CD4-positive, alpha-beta T cell treated with Interleukin-17A for 4 hours (primary cell): Measurements from ENCODE around the gene RAB7B.

ENCODE experiments used
- DNase-seq: peaks from one replicate; pipeline ENCODE4 v3.0.0-alpha.2; 2020; ENCODE audit warnings: mixed read lengths

Gene RAB7B

DNA sequence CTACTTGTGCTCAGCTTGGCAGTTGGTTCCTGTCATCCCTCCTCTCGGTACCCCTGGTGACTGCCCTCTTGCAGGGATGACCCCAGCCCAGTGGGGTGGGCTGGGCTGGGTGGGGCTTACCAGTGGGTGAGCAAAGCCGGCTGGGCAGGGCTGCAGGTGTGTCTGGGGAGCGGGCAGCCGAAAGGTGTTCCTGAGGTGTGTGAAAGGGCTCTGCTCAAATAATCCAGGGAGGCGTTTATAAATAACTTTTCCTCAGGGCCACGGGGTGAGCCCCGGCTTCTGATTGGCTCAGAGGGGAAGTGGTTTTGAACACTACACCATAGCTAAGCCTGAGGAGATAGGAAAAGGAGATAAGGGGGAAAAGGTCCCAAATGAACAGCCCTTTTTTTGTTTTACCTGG is 60.0 kb downstream of the RAB7B start, which contains the start of gene SLC26A9:
SLC26A9 (minus strand) TSS at position 212 of the 400 bp plus-strand sequence. CDS start 7,636 bp downstream, outside the sequence.
- DNase-seq, result no peak

DNA sequence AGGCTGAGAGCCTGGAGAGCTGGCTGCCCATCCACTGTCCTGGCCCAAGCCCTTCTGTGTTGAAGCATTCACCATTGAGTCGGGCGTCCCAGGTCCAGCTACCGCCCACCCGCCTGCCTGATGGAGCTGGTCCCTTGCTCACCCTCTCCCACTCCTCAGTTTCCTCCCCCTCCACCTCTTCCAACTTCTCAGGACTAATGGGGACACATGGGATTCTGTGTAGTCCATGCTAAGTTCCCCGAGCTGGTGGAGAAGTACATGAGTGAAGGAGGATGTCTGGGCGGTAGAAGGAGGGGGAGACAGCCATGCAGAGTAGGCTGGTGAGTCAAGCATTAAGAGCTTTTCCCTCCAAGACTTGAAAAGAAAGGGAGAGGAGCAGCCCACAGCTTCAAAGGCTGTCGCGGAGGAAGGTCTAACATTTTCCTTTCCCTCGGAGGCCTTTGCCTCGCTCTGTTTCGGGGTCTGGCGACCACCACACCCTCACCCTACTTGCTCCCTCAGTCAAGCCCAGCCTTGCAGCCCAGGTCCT is 60.5 kb downstream of the RAB7B start:
- no peak for DNase-seq

DNA sequence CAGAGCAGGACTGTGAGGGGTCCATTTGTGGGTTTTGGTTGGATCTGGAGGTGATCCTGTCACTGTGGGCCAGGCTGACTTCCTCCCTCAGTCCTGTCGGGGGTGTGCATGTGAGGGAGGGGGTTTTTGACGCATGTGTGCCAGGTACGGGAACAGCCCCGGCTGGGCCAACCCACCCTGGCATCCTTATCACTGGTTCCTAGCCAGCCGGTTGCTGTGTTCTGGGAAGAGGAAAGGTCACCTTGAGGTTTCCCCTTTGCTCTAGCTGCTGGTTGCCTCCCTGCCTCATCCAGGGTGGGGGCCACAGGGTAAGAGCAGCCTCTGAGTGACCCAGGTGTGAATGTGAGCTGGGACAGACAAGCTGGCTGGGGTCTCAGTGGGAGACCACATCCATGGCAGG is 62.5 kb downstream of the RAB7B start:
- DNase-seq, result no peak

DNA sequence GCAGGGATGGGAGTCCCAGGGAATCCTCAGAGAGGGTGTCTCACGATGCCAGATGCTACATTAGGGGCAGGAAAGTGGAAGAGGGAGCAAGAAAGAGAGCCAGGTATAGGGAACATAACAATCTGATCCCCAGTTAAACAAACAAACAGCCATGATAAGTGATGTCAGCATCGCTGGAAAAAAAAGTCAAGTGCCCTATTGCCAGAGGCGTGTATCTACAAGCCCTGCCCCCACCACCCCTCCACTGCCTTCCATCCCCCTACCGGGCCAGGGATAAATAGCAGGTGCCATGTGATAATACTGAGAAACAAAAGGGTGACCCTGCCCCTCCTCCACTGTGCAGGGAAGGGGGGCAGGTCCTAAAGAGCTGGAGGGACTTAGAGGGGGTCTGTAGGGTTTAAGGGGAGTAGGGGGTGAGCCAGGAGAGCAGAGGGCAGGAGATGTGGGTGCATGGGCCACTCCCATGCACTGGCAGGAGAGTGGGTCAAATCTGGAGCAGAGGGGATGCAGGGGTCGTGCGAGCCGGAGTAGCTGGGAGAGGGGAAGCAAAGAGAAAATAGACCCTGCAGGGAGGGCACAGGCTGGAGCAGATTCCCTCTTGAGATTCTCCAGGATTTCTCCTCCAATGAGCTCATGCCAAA is 63.4 kb downstream of the RAB7B start:
- no peak for DNase-seq

DNA sequence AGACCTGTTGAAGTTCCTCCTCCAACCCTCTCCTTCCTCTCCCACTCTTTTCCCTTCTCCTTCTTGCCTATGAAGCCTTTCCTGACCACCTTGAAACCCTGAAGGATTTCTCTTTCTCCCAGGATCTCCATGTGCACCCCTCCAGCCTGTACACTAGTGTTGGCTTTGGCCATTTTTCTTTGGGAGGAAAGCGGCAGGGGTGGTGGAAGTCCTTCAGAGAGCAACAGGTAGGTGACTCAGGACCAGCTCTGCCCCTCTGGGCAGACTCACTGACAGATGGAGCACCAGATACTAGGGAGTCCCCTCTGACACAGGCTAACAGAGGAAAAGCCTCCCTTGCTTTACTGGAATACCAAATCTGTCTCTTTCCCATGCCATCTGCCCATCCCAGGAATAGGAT is 64.5 kb downstream of the RAB7B start:
- DNase-seq, result no peak

DNA sequence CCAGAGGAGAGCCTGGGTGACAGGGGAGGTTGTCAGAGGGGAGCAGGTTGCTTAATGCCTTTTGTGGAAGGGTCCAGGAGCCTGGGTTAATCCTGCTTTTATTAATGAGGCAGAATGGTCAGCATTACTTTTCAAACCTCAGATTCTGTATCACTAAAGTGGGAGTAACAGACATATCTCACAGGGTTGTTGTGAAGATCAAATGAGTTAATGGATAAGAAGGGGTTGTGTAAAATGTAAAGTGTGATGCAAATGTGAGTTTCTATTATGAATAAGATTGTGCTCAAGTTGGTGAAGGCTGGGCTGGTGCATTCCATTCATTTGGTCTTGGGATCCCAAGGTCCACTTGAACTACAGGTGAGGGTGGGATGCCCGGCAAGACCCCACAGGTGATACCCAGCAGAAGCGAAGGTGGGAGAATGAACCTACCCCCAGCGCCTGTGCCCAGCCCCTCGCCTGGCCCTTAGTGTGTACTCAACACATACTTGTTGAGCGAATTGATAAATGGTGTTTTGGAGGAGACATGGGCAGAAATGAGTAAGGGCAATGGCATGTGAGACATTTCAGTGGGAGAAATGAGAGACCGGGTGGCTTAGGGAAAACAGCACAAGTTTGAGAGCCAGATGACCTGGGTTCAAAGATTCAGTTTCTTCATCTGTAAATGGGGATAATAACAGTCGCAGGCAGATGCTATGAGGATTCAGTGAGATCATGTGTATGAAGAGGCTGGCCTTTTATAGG is 66.2 kb downstream of the RAB7B start:
- DNase-seq, result no peak

DNA sequence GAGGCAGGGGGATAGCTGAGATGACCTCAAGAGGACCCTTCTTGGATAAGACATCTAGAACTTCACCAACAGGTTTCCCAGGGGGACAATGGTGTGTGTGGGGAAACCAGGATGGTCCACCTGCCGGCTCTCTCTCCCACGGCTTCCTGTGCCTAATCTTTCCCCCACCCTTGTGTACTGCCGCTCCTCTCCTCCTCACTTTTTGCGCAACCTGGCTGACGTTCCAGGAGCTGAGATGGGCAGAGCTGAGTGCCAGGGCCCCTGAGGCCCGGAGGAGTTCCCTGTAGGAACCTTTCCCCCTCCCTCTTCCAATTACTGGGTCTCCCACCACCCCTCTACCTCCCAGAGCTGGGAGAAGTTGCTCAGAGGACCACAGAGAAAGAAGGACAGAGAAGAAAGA is 66.9 kb downstream of the RAB7B start:
- DNase-seq, result no peak

DNA sequence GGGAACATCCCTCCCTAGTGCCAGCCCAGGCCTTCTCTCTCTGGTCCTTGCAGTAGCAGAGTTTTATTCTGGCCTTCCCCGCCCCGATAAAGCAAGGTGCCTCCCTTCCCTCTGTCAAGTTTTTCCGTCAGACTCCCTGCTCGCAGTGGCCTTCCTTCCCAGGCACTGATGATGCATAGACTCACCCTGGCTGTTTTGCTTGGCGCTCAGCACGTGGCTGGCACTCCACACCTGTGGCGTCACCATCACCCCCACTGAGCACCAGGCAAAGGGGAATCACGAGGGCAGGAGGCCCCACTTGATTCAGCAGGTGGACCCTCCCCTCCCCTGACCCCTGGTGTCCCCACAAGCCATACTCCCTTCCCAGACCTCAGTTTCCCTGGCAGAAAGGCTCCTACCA is 67.3 kb downstream of the RAB7B start:
- no peak for DNase-seq

DNA sequence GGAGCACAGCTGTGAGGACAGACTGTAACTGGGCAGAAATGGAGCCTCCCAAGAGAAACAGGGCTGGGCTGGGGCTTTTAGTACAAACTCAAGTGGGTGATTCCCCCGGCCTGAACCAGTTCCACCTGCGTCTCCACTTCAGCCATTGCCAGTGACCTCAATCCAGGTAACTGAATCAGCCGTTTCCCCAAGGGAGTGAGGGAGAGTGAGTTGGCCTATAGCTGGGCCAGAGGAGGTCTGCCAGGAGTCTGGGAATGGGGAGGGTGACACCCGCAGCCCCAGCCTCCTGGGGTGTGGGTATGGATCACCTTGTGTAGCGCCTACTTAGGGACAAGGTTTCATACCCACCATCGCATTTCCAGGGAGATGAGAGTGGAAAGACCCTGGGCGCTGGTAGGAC is 68.4 kb downstream of the RAB7B start:
- DNase-seq, result no peak

DNA sequence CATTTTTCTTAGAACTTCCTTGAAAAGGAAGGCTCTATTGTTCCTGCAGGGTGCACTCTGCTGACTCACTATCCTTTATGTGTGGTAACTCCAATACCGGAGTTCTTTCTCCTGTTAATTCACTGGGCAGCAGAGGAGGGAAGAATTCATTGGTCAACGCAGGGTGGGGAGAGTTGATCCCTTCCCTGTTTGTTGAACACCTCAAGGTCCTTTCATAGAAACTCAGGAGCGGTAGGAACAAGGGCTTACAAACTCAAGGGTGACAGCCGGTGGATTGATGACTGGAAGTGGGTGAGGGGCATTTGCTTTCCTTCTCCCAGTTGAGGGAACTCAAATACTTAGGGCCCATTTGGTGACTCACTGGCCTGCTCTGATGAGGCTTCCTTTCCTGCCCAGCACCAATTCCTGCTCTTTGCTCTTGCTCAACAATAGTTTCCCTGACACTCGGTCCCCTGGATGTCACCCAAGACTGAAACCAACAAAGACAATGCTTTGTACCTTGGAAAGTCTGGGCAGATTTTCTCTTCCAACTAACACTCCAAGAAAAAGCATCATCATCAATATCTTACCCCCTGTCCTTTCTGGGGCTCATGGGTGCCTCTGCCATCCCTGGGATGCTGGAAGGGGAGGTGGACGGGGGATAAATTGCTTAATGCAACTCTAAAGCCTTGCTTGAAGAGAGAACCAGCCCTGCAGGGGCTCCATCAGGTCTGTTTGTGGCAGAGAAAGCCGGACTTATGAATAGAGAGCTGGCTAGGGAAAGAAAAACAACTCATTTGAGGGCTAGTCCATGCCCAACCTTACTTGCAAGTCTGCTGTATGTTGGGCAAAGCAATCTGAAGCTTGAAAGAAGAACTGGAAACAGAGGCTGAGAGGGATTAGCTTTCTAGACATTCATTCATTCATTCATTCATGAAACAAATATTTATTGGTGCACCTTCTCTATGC is 69.2 kb downstream of the RAB7B start:
- no peak for DNase-seq

DNA sequence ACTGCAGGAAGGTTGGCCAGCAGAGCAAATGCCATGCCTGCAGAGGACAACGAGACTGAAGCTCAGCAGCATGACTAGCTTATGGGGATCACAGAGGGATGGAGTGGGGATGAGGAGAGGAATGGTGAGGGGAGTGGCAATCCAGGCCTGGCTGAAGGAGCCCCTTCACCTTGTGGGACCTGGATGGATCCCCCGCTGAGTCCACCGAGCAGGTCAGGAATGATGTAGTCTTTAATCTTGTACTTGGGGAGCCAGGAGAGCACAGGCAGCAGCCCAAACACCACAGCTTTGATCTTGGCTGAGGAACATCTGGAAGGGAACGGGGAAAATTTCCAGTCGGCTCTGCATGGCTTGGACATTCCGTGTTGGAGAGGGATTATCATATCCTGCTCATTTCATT is 70.4 kb downstream of the RAB7B start:
- DNase-seq, result no peak

DNA sequence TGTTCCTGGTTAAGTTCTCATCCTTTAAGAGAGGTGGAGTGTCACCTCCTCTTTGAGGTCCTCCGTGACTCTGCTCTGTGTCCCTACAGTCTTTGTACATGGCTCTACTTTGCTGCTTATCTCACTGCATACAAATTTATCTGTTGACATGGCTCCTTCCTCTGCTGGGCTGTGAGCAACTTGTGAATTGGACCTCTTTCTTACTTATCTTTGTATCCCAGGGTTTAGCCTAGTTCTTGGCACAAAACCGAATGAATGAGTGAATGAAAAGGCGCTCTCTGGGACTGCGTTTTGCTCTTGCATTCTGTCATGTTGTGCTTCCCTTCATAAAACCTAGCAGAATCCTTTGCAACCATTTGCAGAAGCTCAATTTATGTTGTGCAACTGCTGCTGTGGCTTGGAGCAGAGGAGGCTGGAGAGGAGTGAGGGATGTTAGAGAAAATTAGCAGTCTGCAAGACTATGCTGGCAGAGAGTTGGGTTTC is 72.4 kb downstream of the RAB7B start:
- no peak for DNase-seq

DNA sequence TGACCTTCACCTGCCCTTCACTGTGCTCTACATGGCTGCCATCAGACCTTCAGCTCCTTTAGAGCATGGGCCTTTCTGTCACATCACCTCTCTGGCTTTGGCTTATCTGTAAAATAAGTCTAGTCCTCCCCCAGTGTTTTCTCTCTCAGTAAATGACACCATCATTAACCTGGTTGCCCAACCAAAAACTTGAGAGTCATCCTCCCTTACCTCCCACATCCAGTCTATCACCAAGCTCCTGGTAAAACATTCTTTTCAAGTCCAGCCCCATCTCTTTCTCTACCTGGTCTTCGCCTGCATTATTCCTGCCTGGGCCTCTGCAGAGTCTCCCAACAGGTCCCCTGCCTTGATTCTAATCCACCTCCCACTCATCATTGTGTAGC is 73.0 kb downstream of the RAB7B start:
- DNase-seq, result no peak

DNA sequence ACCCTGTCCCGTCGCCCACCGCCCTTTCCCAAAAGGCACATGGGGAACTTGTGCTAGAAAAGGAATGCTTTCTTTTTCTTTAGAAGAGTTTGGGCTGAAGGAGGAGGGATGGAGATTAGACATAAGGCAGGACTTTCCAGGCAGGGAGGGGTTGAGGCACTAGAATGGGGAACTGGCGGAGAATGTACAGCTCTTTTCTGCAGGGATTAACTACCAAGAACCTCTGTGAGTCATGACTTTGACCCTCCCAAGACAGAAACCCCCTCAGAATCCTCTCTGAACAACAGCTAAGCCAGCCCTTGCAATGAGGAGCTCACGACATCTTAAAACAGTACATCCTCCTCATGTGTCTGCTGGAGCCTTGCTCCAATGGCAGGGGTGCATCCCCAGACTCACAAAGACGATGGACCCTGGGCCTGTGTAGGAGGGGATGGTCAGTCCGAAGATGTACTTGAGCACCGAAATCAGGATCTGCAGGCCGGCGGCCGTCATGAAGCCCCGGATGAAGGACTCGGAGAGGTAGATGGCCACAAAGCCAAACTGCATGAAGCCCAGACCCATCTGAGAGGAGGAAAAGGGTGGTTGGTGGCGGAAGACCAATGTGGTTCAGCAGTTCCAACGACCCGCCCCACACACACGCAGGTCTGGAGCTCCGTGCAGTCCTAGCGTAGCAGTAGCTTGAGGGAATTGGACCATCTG is 73.5 kb downstream of the RAB7B start:
- DNase-seq, result no peak

DNA sequence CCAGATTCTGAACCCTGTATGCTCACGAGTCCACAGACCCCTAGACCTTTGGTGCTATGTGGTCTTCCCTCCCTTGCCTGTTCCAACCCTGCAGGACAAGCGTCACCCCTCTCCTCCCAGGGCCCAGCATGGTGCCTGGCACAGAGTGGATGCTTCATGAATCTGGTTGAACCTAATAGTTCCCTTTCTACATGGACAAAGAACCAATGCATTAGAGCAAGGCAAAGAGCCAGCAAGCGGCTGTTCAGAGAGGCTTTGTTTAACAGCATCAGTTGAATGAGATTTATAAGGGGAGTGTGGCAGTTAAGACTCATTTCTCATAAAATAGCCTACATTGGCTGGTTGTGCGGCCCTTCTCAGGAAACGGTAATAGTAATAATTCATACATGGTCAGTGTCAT is 74.9 kb downstream of the RAB7B start:
- DNase-seq, result no peak

DNA sequence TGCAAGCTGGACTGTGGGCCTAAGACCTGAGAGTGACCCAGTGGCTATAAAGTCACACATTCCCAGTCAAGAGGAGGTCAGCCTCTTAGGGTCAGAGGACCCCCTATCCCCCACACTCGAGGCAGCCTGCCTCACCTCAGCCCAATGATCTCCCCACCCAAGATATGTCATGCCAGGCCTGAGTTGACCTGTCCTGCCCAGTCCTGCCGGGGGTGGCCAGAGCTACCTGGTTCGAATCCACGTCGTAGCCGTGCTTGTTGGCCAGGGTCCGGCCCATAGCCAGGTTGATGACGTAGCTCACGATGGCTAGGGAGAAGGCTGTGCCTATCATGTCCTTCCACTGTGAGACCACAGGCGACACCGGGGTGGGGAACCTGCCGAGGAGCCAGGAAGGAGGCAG is 75.5 kb downstream of the RAB7B start:
- DNase-seq, result no peak

DNA sequence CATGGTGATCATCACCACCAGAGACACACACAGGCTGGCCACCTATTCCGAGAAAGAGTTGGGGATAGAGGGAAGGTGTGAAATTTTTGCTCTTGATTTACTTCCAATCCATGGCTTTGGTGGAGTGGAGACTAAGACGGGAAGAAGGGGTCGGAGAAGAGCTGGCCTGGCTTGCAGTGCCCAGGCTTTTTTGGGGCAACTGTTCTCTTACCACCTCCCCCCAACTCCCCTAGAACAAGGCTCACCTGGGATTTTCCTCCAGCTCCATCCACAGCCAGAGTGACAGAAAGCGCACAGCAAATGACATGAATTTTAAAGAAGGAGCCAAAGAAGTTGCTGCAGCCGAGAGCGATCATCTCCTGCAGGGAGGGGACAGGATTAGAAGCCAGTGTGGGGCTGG is 75.9 kb downstream of the RAB7B start:
- no peak for DNase-seq
